Stimulated activated CD8-positive, alpha-beta memory T cell treated with anti-CD3 and anti-CD28 coated beads, Interleukin-12 subunit alpha, Interleukin-12 subunit beta, amount 100 ng/mL, for 1 hour (primary cell): Measurements from ENCODE around the gene PTGES3L.
"Not testable (repeated sequence)": the region's sequence is repeated elsewhere in the genome, so short reads cannot be mapped to it uniquely, and the experiment has no call there.

Experiments used
- DNase-seq: peaks from one replicate; pipeline ENCODE4 v3.0.0-alpha.2; 2020; ENCODE audit warnings: low read depth

The PTGES3L gene

GRCh38 chr17:42919522-42920077 lies 60.3 kb downstream of the PTGES3L start:
- not testable (repeated sequence) for DNase-seq

- DNase-seq, result no peak
These were observed 60.9 kb downstream of the PTGES3L start for GRCh38 chr17:42918902-42919521.
